ENCODE measurements around the gene XYLB. TPM values are rescaled to one million over a fixed set of nuclear protein-coding genes. Genes with fewer than 3 reads are reported as not detected.

XYLB gene
- total RNA-seq, 2 experiments from 2014 or later: 4.4 to 4.7 TPM

GRCh38 chr3:38353151-38353550 is 6.6 kb downstream of the XYLB start:
- Mint-ChIP-seq H3K27ac (no peak overlapping the region), H3K36me3 (ENCODE audit: low read depth) (peaks cover 17% of the 10 kb centered on the region), H3K9me3 (no peaks in the 10 kb centered on the region), H3K4me3 (no peak overlapping the region), H3K4me1 (ENCODE audit: low read depth) (no peaks in the 10 kb centered on the region), H3K27me3 (no peaks in the 10 kb centered on the region)
- ChIA-PET POLR2A (no interaction called here), CTCF (interaction anchor here (0.8 to 0.9 kb wide), 2 partner anchors 26 to 126 kb away, joined by 3 read pairs; no protein-coding TSS in a partner anchor)
- ATAC-seq (no peak), DNase-seq (no peak)
- intact Hi-C loops (cut with micrococcal nuclease): no loop called here
- no peak for TF ChIP-seq CTCF (IDR thresholded peaks at IDR 0.05)

GRCh38 chr3:38354588-38355330 is 8.2 kb downstream of the XYLB start:
- no peak overlapping the region for H3K4me3 Mint-ChIP-seq
- H3K27me3 Mint-ChIP-seq: no peaks in the 10 kb centered on the region
- intact Hi-C loops (cut with micrococcal nuclease): no loop called here
- no peak for TF ChIP-seq CTCF (IDR thresholded peaks at IDR 0.05)
- no peaks in the 10 kb centered on the region for H3K4me1 Mint-ChIP-seq (ENCODE audit: low read depth)
- H3K36me3 Mint-ChIP-seq (ENCODE audit: low read depth): peaks cover 16% of the 10 kb centered on the region
- no peak for ATAC-seq
- H3K27ac Mint-ChIP-seq: no peak overlapping the region
- H3K9me3 Mint-ChIP-seq: no peaks in the 10 kb centered on the region
- POLR2A ChIA-PET: no interaction called here
- DNase-seq: no peak
- CTCF ChIA-PET: interaction anchor here (3.0 kb wide), 1 partner anchor 8 kb away, joined by 13 read pairs; the partner anchor contains the start of gene XYLB

GRCh38 chr3:38359038-38359437 is 12.5 kb downstream of the XYLB start:
- intact Hi-C loops (cut with micrococcal nuclease): no loop called here
- TF ChIP-seq CTCF (IDR thresholded peaks at IDR 0.05): no peak
- peaks cover 3% of the 10 kb centered on the region for H3K4me1 Mint-ChIP-seq (ENCODE audit: low read depth)
- H3K27ac Mint-ChIP-seq: no peak overlapping the region
- ATAC-seq (no peak), DNase-seq (no peak)
- no peak overlapping the region for H3K4me3 Mint-ChIP-seq
- H3K27me3 Mint-ChIP-seq: no peaks in the 10 kb centered on the region
- H3K9me3 Mint-ChIP-seq: no peaks in the 10 kb centered on the region
- peaks cover 8% of the 10 kb centered on the region for H3K36me3 Mint-ChIP-seq (ENCODE audit: low read depth)
- ChIA-PET CTCF (interaction anchor here (1.8 kb wide), 1 partner anchor 12 kb away, joined by 10 read pairs; the partner anchor contains the start of gene XYLB), POLR2A (no interaction called here)

- DNase-seq: no peak
- Mint-ChIP-seq H3K9me3 (no peaks in the 10 kb centered on the region), H3K4me1 (ENCODE audit: low read depth) (peaks cover 9% of the 10 kb centered on the region), H3K27ac (no peak overlapping the region), H3K4me3 (no peak overlapping the region), H3K36me3 (ENCODE audit: low read depth) (peaks cover 18% of the 10 kb centered on the region), H3K27me3 (no peaks in the 10 kb centered on the region)
- ChIA-PET POLR2A (no interaction called here), CTCF (no interaction called here)
- ATAC-seq: no peak
- intact Hi-C loops (cut with micrococcal nuclease): no loop called here
- no peak for TF ChIP-seq CTCF (IDR thresholded peaks at IDR 0.05)
Measured at GRCh38 chr3:38360345-38360744, 13.8 kb downstream of the XYLB start.

GRCh38 chr3:38361496-38361895 is 14.9 kb downstream of the XYLB start:
- POLR2A ChIA-PET: interaction anchor here (1.5 kb wide), 1 partner anchor 12 kb away, joined by 3 read pairs; no protein-coding TSS in a partner anchor
- no peak for TF ChIP-seq CTCF (IDR thresholded peaks at IDR 0.05)
- Mint-ChIP-seq H3K36me3 (ENCODE audit: low read depth) (peaks cover 22% of the 10 kb centered on the region), H3K4me1 (ENCODE audit: low read depth) (peaks cover 9% of the 10 kb centered on the region), H3K27ac (no peak overlapping the region), H3K9me3 (no peaks in the 10 kb centered on the region), H3K4me3 (no peak overlapping the region), H3K27me3 (no peaks in the 10 kb centered on the region)
- DNase-seq (no peak), ATAC-seq (no peak)
- CTCF ChIA-PET: interaction anchor here (1.3 kb wide), 1 partner anchor 15 kb away, joined by 6 read pairs; the partner anchor contains the start of gene XYLB
- intact Hi-C loops (cut with micrococcal nuclease): no loop called here

Data from activated CD8-positive, alpha-beta T cell treated with anti-CD3 and anti-CD28 coated beads for 36 hours (primary cell).